SK-N-SH (cell line): ENCODE measurements around the gene SHISAL2B. TPM values are rescaled to one million over a fixed set of nuclear protein-coding genes. Genes with fewer than 3 reads are reported as not detected.

ENCODE experiments used
- CTCF ChIA-PET: fragments of 300-600, 350-600 bp; formaldehyde crosslinking; extraction: SDS; loops from one replicate; lab custom pipeline; 2021; lab: Yijun Ruan, JAX
- POLR2A ChIA-PET: fragments of 350-600 bp; sonication (Branson Sonifier 250); formaldehyde crosslinking; extraction: SDS; loops from one replicate; lab custom pipeline; 2020; ENCODE audit warnings: antibody characterized with exemption, inconsistent platforms; lab: Yijun Ruan, JAX
- DNase-seq: peaks from one replicate; pipeline ENCODE4 v3.0.0; 2012
- H2AFZ ChIP-seq: fragments of 200-600 bp; sonication (generic); 2 replicates; pipeline ENCODE4 v1.8.1; 2016; ENCODE audit warnings: antibody characterized with exemption, mild to moderate bottlenecking, low read depth
- H3F3A ChIP-seq: fragments of 200-600 bp; sonication (generic); replicated peaks from 2 replicates; pipeline ENCODE3; 2016; ENCODE audit warnings: antibody characterized with exemption, mild to moderate bottlenecking; ENCODE audit not compliant: insufficient read depth
- H3K27ac ChIP-seq, 2 experiments: fragments of 200-500 bp in 1 of 2; fragments of 200-600 bp in 1 of 2; sonication (Bioruptor generic) in 1 of 2; sonication (generic), shearing (Covaris generic) in 1 of 2; 2 replicates each; pipeline versions ENCODE4 v1.5.1 to v1.6.1; 2014 to 2016; ENCODE audit warnings: low read depth in 2 of 2, inconsistent platforms in 1 of 2, low read length in 1 of 2, mild to moderate bottlenecking in 1 of 2, mixed read lengths in 1 of 2
- H3K27me3 ChIP-seq: fragments of 200-600 bp; sonication (generic), shearing (Covaris generic); 2 replicates; pipeline ENCODE4 v1.6.1; 2016; ENCODE audit warnings: mixed run types; ENCODE audit not compliant: insufficient read depth
- H3K36me3 ChIP-seq, 2 experiments: fragments of 200-500 bp in 1 of 2; fragments of 200-600 bp in 1 of 2; sonication (Bioruptor generic) in 1 of 2; sonication (generic) in 1 of 2; replicated peaks in 1 of 2; 2 replicates each; pipeline versions ENCODE3 to v1.5.1; 2014 to 2016; ENCODE audit warnings: low read length in 1 of 2, mild to moderate bottlenecking in 1 of 2; ENCODE audit not compliant: insufficient read depth in 2 of 2, control insufficient read depth in 1 of 2
- H3K4me1 ChIP-seq, 2 experiments: fragments of 200-500 bp in 1 of 2; fragments of 200-600 bp in 1 of 2; sonication (Bioruptor generic) in 1 of 2; sonication (generic), shearing (Covaris generic) in 1 of 2; 2 replicates each; pipeline versions ENCODE4 v1.5.1 to v1.6.1; 2014 to 2016; ENCODE audit warnings: low read depth in 1 of 2, low read length in 1 of 2, mixed run types in 1 of 2; ENCODE audit not compliant: insufficient read depth in 2 of 2, control insufficient read depth in 1 of 2
- H3K4me2 ChIP-seq: fragments of 200-600 bp; sonication (generic), shearing (Covaris generic); 2 replicates; pipeline ENCODE4 v1.6.1; 2017; ENCODE audit warnings: mixed run types
- H3K4me3 ChIP-seq, 2 experiments: fragments of 200-500 bp in 1 of 2; fragments of 200-600 bp in 1 of 2; sonication (Bioruptor generic) in 1 of 2; sonication (generic), shearing (Covaris generic) in 1 of 2; 2 replicates each; pipeline versions ENCODE4 v1.5.1 to v1.8.1; 2014 to 2016; ENCODE audit warnings: low read depth in 2 of 2, inconsistent platforms in 1 of 2, low read length in 1 of 2, mild to moderate bottlenecking in 1 of 2, mixed read lengths in 1 of 2, moderate library complexity in 1 of 2
- H3K79me2 ChIP-seq: fragments of 200-600 bp; sonication (generic); 2 replicates; pipeline ENCODE4 v1.8.1; 2017; ENCODE audit warnings: mild to moderate bottlenecking; ENCODE audit not compliant: insufficient read depth
- H3K9ac ChIP-seq: fragments of 200-600 bp; sonication (generic); 2 replicates; pipeline ENCODE4 v1.6.1; 2017; ENCODE audit warnings: mixed run types
- H3K9me2 ChIP-seq: fragments of 200-600 bp; sonication (generic); 2 replicates; pipeline ENCODE4 v1.6.1; 2017; ENCODE audit warnings: mixed run types
- H3K9me3 ChIP-seq: fragments of 200-600 bp; sonication (generic); 2 replicates; pipeline ENCODE4 v1.6.1; 2017; ENCODE audit warnings: mixed run types, mild to moderate bottlenecking, moderate library complexity
- H4K20me1 ChIP-seq: fragments of 200-600 bp; sonication (generic); 2 replicates; pipeline ENCODE4 v1.6.1; 2017; ENCODE audit warnings: mild to moderate bottlenecking, mixed run types; ENCODE audit not compliant: insufficient read depth
- EP300 ChIP-seq, 2 experiments: IDR thresholded peaks; 2 replicates each; pipeline versions ENCODE4 v1.4.0 to v1.6.1; 2012; ENCODE audit warnings: borderline replicate concordance in 1 of 2, low read depth in 1 of 2, low read length in 1 of 2
- EZH2phosphoT487 ChIP-seq: fragments of 200-600 bp; sonication (generic); IDR thresholded peaks from 2 replicates; pipeline ENCODE4 v1.6.1; 2017; ENCODE audit warnings: low read depth, mixed run types, mild to moderate bottlenecking, antibody characterized with exemption, moderate library complexity, borderline replicate concordance
- FOXM1 ChIP-seq: IDR thresholded peaks from 2 replicates; pipeline ENCODE4 v1.4.0; 2012; ENCODE audit warnings: low read depth, mild to moderate bottlenecking
- GABPA ChIP-seq: IDR thresholded peaks from 2 replicates; pipeline ENCODE4 v1.4.0; 2012; ENCODE audit warnings: low read depth, mild to moderate bottlenecking
- MEF2A ChIP-seq: IDR thresholded peaks from 2 replicates; pipeline ENCODE4 v1.4.0; 2012; ENCODE audit warnings: low read depth, borderline replicate concordance
- MXI1 ChIP-seq: IDR thresholded peaks from 2 replicates; pipeline ENCODE4 v1.6.1; 2012; ENCODE audit warnings: mild to moderate bottlenecking, low read depth, low read length, improper control_type of control experiment
- NFIC ChIP-seq: IDR thresholded peaks from 2 replicates; pipeline ENCODE4 v1.4.0; 2012; ENCODE audit warnings: borderline replicate concordance
- RAD21 ChIP-seq: IDR thresholded peaks from 2 replicates; pipeline ENCODE4 v1.6.1; 2012; ENCODE audit warnings: mild to moderate bottlenecking, low read length
- RCOR1 ChIP-seq: fragments of 150-350 bp; IDR thresholded peaks from 2 replicates; pipeline ENCODE4 v1.6.1; 2017; ENCODE audit warnings: antibody characterized with exemption, low read length
- SMC3 ChIP-seq: IDR thresholded peaks from 2 replicates; pipeline ENCODE4 v1.6.1; 2012; ENCODE audit warnings: low read depth, low read length, improper control_type of control experiment
- TAF1 ChIP-seq: IDR thresholded peaks from 2 replicates; pipeline ENCODE4 v1.6.1; 2012; ENCODE audit warnings: low read depth, mild to moderate bottlenecking, low read length, moderate library complexity, borderline replicate concordance
- YY1 ChIP-seq: IDR thresholded peaks from 2 replicates; pipeline ENCODE4 v1.4.0; 2012; ENCODE audit warnings: low read depth, mild to moderate bottlenecking
- WGBS: methylation state at CpG from one replicate; pipeline ENCODE4 v1.1.6; 2017; ENCODE audit warnings: low lambda C conversion rate; 5-methylcytosine and 5-hydroxymethylcytosine counted together
- polyA plus RNA-seq, 3 experiments: library from polyadenylated mRNA; depleted of rRNA; stranded (reverse); fragments of >200 nt; gene quantifications; 2 replicates each; pipeline ENCODE4 v1.2.3, GENCODE V29; 2012
- TF ChIP-seq, protein P1 (sequence below): IDR thresholded peaks from 2 replicates; pipeline ENCODE4; 2012
- TF ChIP-seq, protein P2 (sequence below): fragments of 200-600 bp; sonication (generic); IDR thresholded peaks from 2 replicates; pipeline ENCODE4 v1.6.1; 2017; ENCODE audit warnings: antibody characterized with exemption, mild to moderate bottlenecking, moderate library complexity
- TF ChIP-seq, protein P3 (sequence below): IDR thresholded peaks from 2 replicates; pipeline ENCODE4 v1.4.0; 2012; ENCODE audit warnings: low read depth, borderline replicate concordance
- TF ChIP-seq, protein P4 (sequence below): IDR thresholded peaks from 2 replicates; pipeline ENCODE4 v1.4.0; 2012; ENCODE audit warnings: low read depth

SHISAL2B gene
- polyA plus RNA-seq, 1 of the 3 experiments (the other 2 are of a cell fraction): not detected

DNA sequence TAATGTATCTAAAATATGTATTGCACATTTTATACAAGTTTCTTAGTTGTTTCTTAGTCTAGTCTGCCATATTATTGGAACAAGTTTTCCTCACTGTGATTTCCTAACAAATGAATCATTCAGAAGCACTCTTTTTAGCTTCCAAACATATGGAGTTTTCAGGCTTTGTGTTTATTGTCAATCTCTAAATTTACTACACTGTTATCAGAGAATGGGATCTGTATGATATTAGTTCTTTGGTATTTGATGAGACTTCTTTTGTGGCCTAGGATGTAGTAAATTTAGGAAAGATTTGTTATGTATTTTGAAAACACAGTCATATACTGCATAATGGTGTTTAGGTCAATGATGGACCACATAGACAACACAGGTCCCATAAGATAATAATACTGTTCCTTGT, 52.5 kb downstream of the SHISAL2B start:
- H3K79me2 ChIP-seq: 0 out of 2 replicates have a peak, but pooled peaks cover 4% of the 10 kb centered on the region
- no peaks in the 10 kb centered on the region for H3F3A ChIP-seq
- H3K4me2 ChIP-seq: no peak overlapping the region
- H3K27me3 ChIP-seq: no peaks in the 10 kb centered on the region
- no peak overlapping the region for H3K4me3 ChIP-seq
- no peak for DNase-seq
- no peaks in the 10 kb centered on the region for H3K4me1 ChIP-seq
- H3K9ac ChIP-seq: no peak overlapping the region
- no peaks in the 10 kb centered on the region for H3K9me3 ChIP-seq
- POLR2A ChIA-PET: no interaction called here
- H4K20me1 ChIP-seq: no peaks in the 10 kb centered on the region
- CTCF ChIA-PET: no interaction called here
- H2AFZ ChIP-seq: no peak overlapping the region
- peaks cover 29 to 33% of the 10 kb centered on the region in 2 experiments for H3K36me3 ChIP-seq
- TF ChIP-seq YY1 (no peak), RCOR1 (no peak), MXI1 (no peak)
- TF ChIP-seq, protein P1, sequence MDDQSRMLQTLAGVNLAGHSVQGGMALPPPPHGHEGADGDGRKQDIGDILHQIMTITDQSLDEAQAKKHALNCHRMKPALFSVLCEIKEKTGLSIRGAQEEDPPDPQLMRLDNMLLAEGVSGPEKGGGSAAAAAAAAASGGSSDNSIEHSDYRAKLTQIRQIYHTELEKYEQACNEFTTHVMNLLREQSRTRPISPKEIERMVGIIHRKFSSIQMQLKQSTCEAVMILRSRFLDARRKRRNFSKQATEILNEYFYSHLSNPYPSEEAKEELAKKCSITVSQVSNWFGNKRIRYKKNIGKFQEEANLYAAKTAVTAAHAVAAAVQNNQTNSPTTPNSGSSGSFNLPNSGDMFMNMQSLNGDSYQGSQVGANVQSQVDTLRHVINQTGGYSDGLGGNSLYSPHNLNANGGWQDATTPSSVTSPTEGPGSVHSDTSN: no peak
- TF ChIP-seq, protein P2, sequence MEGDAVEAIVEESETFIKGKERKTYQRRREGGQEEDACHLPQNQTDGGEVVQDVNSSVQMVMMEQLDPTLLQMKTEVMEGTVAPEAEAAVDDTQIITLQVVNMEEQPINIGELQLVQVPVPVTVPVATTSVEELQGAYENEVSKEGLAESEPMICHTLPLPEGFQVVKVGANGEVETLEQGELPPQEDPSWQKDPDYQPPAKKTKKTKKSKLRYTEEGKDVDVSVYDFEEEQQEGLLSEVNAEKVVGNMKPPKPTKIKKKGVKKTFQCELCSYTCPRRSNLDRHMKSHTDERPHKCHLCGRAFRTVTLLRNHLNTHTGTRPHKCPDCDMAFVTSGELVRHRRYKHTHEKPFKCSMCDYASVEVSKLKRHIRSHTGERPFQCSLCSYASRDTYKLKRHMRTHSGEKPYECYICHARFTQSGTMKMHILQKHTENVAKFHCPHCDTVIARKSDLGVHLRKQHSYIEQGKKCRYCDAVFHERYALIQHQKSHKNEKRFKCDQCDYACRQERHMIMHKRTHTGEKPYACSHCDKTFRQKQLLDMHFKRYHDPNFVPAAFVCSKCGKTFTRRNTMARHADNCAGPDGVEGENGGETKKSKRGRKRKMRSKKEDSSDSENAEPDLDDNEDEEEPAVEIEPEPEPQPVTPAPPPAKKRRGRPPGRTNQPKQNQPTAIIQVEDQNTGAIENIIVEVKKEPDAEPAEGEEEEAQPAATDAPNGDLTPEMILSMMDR: no peak
- H3K27ac ChIP-seq: no peak overlapping the region
- H3K9me2 ChIP-seq: no peaks in the 10 kb centered on the region

DNA sequence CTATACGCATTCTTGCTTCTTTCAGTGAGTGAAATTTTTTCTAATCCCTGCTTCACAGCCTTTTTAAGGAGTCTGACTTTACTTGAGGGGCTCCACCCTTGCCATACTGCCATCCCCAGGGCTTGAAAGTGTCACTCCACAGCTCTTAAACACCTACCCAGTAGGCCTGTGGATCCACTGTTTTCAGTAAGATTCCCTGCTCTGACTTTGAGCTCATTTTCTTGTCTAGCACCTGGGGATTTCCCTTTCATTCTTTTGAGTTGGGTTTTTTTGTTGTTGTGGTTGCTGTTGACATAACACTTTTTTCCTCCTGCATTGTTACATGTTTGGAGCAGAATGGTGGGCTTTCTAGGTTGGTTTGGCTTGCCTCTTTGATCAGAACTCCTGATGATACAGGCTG, 54.6 kb downstream of the SHISAL2B start:
- Histone ChIP-seq H2AFZ (no peak overlapping the region), H3K27ac (no peak overlapping the region), H3K36me3 (peaks cover 14 to 20% of the 10 kb centered on the region in 2 experiments), H3K4me1 (no peaks in the 10 kb centered on the region), H3K4me3 (no peak overlapping the region), H3K4me2 (no peak overlapping the region), H3K9me2 (no peaks in the 10 kb centered on the region), H3K9ac (no peak overlapping the region), H3K27me3 (no peaks in the 10 kb centered on the region), H4K20me1 (no peaks in the 10 kb centered on the region), H3K9me3 (no peaks in the 10 kb centered on the region), H3F3A (no peaks in the 10 kb centered on the region), H3K79me2 (0 out of 2 replicates have a peak, but pooled peaks cover 4% of the 10 kb centered on the region)
- ChIA-PET POLR2A (no interaction called here), CTCF (no interaction called here)
- DNase-seq: no peak
- WGBS: 86% methylated on average over 1 of the region's 1 CpG
- TF ChIP-seq NFIC: no peak
- TF ChIP-seq TAF1: no peak
- TF ChIP-seq FOXM1: no peak
- TF ChIP-seq MEF2A: no peak
- no peak for TF ChIP-seq GABPA
- no peak for TF ChIP-seq RCOR1
- TF ChIP-seq EP300 (IDR thresholded peaks at IDR 0.05; ENCODE audit: borderline replicate concordance in 1 of 2, low read depth in 1 of 2, low read length in 1 of 2): no peak
- TF ChIP-seq, protein P3, sequence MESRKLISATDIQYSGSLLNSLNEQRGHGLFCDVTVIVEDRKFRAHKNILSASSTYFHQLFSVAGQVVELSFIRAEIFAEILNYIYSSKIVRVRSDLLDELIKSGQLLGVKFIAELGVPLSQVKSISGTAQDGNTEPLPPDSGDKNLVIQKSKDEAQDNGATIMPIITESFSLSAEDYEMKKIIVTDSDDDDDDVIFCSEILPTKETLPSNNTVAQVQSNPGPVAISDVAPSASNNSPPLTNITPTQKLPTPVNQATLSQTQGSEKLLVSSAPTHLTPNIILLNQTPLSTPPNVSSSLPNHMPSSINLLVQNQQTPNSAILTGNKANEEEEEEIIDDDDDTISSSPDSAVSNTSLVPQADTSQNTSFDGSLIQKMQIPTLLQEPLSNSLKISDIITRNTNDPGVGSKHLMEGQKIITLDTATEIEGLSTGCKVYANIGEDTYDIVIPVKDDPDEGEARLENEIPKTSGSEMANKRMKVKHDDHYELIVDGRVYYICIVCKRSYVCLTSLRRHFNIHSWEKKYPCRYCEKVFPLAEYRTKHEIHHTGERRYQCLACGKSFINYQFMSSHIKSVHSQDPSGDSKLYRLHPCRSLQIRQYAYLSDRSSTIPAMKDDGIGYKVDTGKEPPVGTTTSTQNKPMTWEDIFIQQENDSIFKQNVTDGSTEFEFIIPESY: no peak
- no peak for TF ChIP-seq SMC3
- TF ChIP-seq, protein P2: no peak
- TF ChIP-seq RAD21: no peak
- TF ChIP-seq, protein P4, sequence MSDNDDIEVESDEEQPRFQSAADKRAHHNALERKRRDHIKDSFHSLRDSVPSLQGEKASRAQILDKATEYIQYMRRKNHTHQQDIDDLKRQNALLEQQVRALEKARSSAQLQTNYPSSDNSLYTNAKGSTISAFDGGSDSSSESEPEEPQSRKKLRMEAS: no peak
- no peak for TF ChIP-seq EZH2phosphoT487
